Nephron (organoid): ENCODE measurements around the gene ADAMTS15.
"Not testable (repeated sequence)": the region's sequence is repeated elsewhere in the genome, so short reads cannot be mapped to it uniquely, and the experiment has no call there.

Experiments
- H3K27ac Mint-ChIP-seq, 3 experiments: 2 replicates each; pipeline ENCODE4 v1.8.0; 2020; ENCODE audit warnings: mixed read lengths in 3 of 3, mild to moderate bottlenecking in 2 of 3, moderate library complexity in 1 of 3
- H3K27me3 Mint-ChIP-seq: 2 replicates; pipeline ENCODE4 v1.8.0; 2021; ENCODE audit warnings: low read depth, mild to moderate bottlenecking, moderate library complexity, mixed read lengths
- H3K36me3 Mint-ChIP-seq: 2 replicates; pipeline ENCODE4 v1.8.0; 2020; ENCODE audit warnings: low read depth, mixed read lengths
- H3K4me1 Mint-ChIP-seq: 2 replicates; pipeline ENCODE4 v1.8.0; 2020; ENCODE audit warnings: mixed read lengths
- H3K4me3 Mint-ChIP-seq, 3 experiments: 2 replicates each; pipeline ENCODE4 v1.8.0; 2020; ENCODE audit warnings: mild to moderate bottlenecking in 3 of 3, mixed read lengths in 3 of 3, moderate library complexity in 2 of 3
- H3K9me3 Mint-ChIP-seq: 2 replicates; pipeline ENCODE4 v1.8.0; 2020; ENCODE audit warnings: mixed read lengths
- TF ChIP-seq, protein P1 (sequence below), 3 experiments: fragments of 200-600 bp; sonication (generic); IDR thresholded peaks; one replicate each; pipeline ENCODE4 v1.5.0; 2021; ENCODE audit warnings: antibody characterized with exemption in 3 of 3; ENCODE audit not compliant: unreplicated experiment in 3 of 3

ADAMTS15 gene

GRCh38 chr11:130433357-130433756 is 15.1 kb upstream of the ADAMTS15 start:
- TF ChIP-seq, protein P1, sequence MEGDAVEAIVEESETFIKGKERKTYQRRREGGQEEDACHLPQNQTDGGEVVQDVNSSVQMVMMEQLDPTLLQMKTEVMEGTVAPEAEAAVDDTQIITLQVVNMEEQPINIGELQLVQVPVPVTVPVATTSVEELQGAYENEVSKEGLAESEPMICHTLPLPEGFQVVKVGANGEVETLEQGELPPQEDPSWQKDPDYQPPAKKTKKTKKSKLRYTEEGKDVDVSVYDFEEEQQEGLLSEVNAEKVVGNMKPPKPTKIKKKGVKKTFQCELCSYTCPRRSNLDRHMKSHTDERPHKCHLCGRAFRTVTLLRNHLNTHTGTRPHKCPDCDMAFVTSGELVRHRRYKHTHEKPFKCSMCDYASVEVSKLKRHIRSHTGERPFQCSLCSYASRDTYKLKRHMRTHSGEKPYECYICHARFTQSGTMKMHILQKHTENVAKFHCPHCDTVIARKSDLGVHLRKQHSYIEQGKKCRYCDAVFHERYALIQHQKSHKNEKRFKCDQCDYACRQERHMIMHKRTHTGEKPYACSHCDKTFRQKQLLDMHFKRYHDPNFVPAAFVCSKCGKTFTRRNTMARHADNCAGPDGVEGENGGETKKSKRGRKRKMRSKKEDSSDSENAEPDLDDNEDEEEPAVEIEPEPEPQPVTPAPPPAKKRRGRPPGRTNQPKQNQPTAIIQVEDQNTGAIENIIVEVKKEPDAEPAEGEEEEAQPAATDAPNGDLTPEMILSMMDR (IDR thresholded peaks at IDR 0.05; ENCODE audit: unreplicated experiment in 3 of 3) = no peak
- H3K27ac Mint-ChIP-seq = no peak overlapping the region
- H3K9me3 Mint-ChIP-seq = no peaks in the 10 kb centered on the region
- H3K27me3 Mint-ChIP-seq = peaks cover 29% of the 10 kb centered on the region
- peaks cover 39% of the 10 kb centered on the region for H3K4me1 Mint-ChIP-seq
- H3K36me3 Mint-ChIP-seq = peaks cover 3% of the 10 kb centered on the region
- no peak overlapping the region for H3K4me3 Mint-ChIP-seq

- peaks cover 38% of the 10 kb centered on the region for H3K4me1 Mint-ChIP-seq
- H3K27me3 Mint-ChIP-seq = peaks cover 22% of the 10 kb centered on the region
- TF ChIP-seq, protein P1 (IDR thresholded peaks at IDR 0.05; ENCODE audit: unreplicated experiment in 3 of 3) = peak; percentile 74 to 84 (median 84)
- no peak overlapping the region for H3K4me3 Mint-ChIP-seq
- H3K27ac Mint-ChIP-seq = no peak overlapping the region
- H3K36me3 Mint-ChIP-seq = peaks cover 3% of the 10 kb centered on the region
- no peaks in the 10 kb centered on the region for H3K9me3 Mint-ChIP-seq
Observed at GRCh38 chr11:130434521-130435223, 13.8 kb upstream of the ADAMTS15 start.

GRCh38 chr11:130435671-130436070 is 12.8 kb upstream of the ADAMTS15 start:
- peak overlapping the region; percentile 41 to 62 (median 55) for H3K4me3 Mint-ChIP-seq
- H3K4me1 Mint-ChIP-seq = peaks cover 48% of the 10 kb centered on the region
- H3K9me3 Mint-ChIP-seq = no peaks in the 10 kb centered on the region
- H3K27me3 Mint-ChIP-seq = peaks cover 12% of the 10 kb centered on the region
- peak overlapping the region in 1 of 3 experiments; percentile 52 for H3K27ac Mint-ChIP-seq
- peaks cover 3% of the 10 kb centered on the region for H3K36me3 Mint-ChIP-seq
- TF ChIP-seq, protein P1 (IDR thresholded peaks at IDR 0.05; ENCODE audit: unreplicated experiment in 3 of 3) = no peak

- H3K4me3 Mint-ChIP-seq = peak overlapping the region in 1 of 3 experiments; percentile 28
- H3K27me3 Mint-ChIP-seq = peaks cover 8% of the 10 kb centered on the region
- H3K36me3 Mint-ChIP-seq = peaks cover 3% of the 10 kb centered on the region
- peak overlapping the region in 2 of 3 experiments; percentile 38 to 86 for H3K27ac Mint-ChIP-seq
- peaks cover 51% of the 10 kb centered on the region for H3K4me1 Mint-ChIP-seq
- H3K9me3 Mint-ChIP-seq = no peaks in the 10 kb centered on the region
- TF ChIP-seq, protein P1 (IDR thresholded peaks at IDR 0.05; ENCODE audit: unreplicated experiment in 3 of 3) = no peak
Observed at GRCh38 chr11:130436171-130436570, 12.3 kb upstream of the ADAMTS15 start.

DNA sequence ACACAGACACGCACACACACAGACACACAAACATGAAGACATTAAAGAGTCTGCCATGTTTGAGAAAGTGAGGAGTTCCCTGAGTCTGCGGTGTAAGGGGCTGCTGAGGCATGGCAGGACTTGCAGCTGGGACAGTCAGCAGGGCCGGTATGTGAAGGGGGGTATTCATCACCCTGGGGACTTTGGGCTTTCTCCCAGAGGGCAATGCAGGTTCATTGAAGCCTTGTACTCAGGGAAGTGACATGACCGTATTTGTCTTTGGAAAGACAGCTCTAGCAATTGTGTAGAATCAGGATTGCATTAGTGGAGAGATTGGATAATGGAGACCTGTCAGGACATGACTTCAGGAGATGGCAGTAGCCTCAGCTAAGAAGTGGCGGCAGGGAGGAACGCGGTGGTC is 10.6 kb upstream of the ADAMTS15 start:
- Mint-ChIP-seq H3K27me3 (peaks cover 6% of the 10 kb centered on the region), H3K9me3 (peaks cover 5% of the 10 kb centered on the region), H3K36me3 (peaks cover 3% of the 10 kb centered on the region), H3K4me1 (peaks cover 67% of the 10 kb centered on the region), H3K27ac (peak overlapping the region in 1 of 3 experiments; percentile 86), H3K4me3 (no peak overlapping the region)
- TF ChIP-seq, protein P1 (IDR thresholded peaks at IDR 0.05; ENCODE audit: unreplicated experiment in 3 of 3) = no peak

- H3K4me1 Mint-ChIP-seq = peaks cover 72% of the 10 kb centered on the region
Observed at GRCh38 chr11:130438401-130439159, 9.9 kb upstream of the ADAMTS15 start.

More at GRCh38 chr11:130438401-130439159, 9.9 kb upstream of the ADAMTS15 start:
- peaks cover 11% of the 10 kb centered on the region for H3K27me3 Mint-ChIP-seq
- not testable (repeated sequence) for H3K36me3 Mint-ChIP-seq, H3K9me3 Mint-ChIP-seq
- peak overlapping the region in 1 of 3 experiments; percentile 9 for H3K4me3 Mint-ChIP-seq
- H3K27ac Mint-ChIP-seq = peak overlapping the region; percentile 51 to 97 (median 86)
